GM10266 (cell line): ENCODE measurements around the gene SLC7A9.
"Not testable (repeated sequence)": the region's sequence is repeated elsewhere in the genome, so short reads cannot be mapped to it uniquely, and the experiment has no call there.

Experiments
- DNase-seq: peaks from one replicate; pipeline ENCODE4 v3.0.0; 2012; ENCODE audit errors: extremely low spot score
- TF ChIP-seq, protein P1 (sequence below): IDR thresholded peaks from 2 replicates; pipeline ENCODE4 v1.5.1; 2012; ENCODE audit warnings: mild to moderate bottlenecking, low read depth; ENCODE audit not compliant: control insufficient read depth, insufficient read depth; ENCODE audit errors: missing control alignments

Gene SLC7A9

DNA sequence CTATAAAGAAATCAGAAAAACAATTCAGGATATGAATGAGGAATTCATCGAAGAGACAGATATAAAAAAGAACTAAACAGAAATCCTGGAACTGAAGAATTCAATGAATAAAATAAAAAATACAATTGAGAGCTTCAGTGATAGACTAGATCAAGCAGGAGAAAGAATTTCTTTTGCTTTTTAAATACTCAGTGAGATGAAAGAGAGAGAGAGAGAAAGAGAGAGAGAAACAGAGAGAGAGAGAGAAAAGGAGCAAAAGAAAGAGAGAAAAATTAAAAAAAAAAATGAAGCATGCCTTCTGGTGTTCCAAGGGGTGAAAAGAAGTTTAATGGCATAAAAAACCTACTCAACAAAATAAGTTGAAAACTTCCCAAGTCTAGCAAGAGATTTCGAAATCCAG is 22.0 kb upstream of the SLC7A9 start:
- DNase-seq, result no peak
- TF ChIP-seq, protein P1, sequence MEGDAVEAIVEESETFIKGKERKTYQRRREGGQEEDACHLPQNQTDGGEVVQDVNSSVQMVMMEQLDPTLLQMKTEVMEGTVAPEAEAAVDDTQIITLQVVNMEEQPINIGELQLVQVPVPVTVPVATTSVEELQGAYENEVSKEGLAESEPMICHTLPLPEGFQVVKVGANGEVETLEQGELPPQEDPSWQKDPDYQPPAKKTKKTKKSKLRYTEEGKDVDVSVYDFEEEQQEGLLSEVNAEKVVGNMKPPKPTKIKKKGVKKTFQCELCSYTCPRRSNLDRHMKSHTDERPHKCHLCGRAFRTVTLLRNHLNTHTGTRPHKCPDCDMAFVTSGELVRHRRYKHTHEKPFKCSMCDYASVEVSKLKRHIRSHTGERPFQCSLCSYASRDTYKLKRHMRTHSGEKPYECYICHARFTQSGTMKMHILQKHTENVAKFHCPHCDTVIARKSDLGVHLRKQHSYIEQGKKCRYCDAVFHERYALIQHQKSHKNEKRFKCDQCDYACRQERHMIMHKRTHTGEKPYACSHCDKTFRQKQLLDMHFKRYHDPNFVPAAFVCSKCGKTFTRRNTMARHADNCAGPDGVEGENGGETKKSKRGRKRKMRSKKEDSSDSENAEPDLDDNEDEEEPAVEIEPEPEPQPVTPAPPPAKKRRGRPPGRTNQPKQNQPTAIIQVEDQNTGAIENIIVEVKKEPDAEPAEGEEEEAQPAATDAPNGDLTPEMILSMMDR, result no peak

GRCh38 chr19:32890841-32891240 is 21.3 kb upstream of the SLC7A9 start:
- TF ChIP-seq, protein P1, result no peak

DNA sequence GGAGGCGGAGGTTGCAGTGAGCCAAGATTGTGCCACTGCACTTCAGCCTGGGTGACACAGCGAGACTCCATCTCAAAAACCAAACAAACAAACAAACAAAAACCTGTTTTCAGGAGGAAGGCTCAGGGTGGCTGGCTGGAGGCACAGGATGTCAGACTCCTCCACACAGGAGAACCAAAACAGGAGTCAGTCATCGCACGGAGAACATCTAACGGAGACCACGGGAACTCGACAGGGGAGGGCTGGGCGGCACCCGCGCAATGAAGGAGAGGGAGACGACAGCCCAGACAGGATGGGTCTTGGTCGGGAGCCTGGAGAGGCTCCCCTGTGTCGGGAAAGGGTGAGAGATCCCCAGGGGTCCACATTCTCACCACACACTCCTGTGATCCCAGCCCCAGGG is 20.8 kb upstream of the SLC7A9 start:
- DNase-seq, result no peak
- TF ChIP-seq, protein P1, result no peak

More at GRCh38 chr19:32890841-32891240, 21.3 kb upstream of the SLC7A9 start:
- no peak for DNase-seq

GRCh38 chr19:32889137-32889934 is 19.8 kb upstream of the SLC7A9 start:
- no peak for DNase-seq
- TF ChIP-seq, protein P1, result no peak

DNA sequence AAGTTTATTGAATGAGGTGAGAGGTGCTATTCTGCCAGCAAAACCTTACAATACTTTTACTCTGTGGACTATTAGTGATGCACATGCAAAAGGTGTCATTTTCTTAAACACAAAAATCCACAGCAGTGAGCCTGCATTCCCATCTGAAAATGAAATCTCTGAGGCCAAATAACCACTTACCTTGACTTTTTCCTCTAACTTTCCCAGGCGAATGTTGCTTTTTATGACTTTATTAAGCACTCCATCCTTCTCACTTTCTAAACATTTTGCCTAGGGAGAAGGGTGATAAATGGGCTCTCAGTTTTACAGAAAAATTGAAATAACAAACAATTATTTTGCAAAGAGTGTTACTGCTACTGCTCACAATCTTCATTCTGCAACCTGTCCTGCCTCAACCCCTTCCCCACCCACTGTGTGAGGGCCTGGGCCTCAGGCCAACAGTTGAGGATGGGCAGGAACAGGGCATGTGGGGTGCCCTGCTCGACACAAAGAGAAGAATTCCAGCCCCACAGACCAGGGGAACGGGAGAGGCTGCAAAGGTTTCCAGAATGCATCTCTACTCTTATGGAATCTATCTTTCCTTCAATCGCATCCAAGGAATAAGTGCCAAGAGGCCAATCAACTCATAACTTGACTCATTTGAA is 18.1 kb upstream of the SLC7A9 start:
- TF ChIP-seq, protein P1, result no peak
- DNase-seq, result no peak

DNA sequence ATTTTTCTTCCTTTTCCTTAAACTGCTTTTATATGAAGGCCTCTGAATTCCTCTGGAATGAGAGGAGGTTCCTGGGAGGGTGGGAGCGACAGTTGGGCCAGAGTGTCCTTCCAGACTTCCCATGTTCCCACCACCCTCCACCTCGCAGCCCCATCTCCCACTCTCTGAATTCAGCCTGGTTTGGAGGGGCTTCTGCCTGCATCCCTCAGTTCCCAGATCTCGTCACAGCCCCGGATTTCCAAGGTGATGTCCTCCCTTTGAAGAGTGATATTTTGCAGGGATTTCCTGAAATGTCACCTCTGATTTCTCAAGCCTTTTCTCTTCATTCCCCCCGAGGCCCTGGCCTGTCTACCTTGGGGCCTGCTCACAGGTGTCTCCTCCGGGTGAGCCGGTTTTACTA is 16.7 kb upstream of the SLC7A9 start:
- TF ChIP-seq, protein P1, result no peak
- DNase-seq, result no peak

- DNase-seq, result not testable (repeated sequence)
These were observed 15.7 kb upstream of the SLC7A9 start for GRCh38 chr19:32885255-32885654.
